ENCODE measurements around the gene C1orf167. TPM values are rescaled to one million over a fixed set of nuclear protein-coding genes. Genes with fewer than 3 reads are reported as not detected.

C1orf167 gene
- total and polyA plus RNA-seq, 2 of the 8 experiments (the other 6 are each of a cell fraction or from before 2014, with no cell fraction given), result 0.70 to 1.3 TPM

- CTCF ChIA-PET (ENCODE audit: partially characterized antibody), result interaction anchor here (0.6 to 4.2 kb wide), 7 partner anchors 9 to 420 kb away, joined by 3 to 34 read pairs (median 3); no protein-coding TSS in a partner anchor
- TF ChIP-seq NANOG (IDR thresholded peaks at IDR 0.05; ENCODE audit: insufficient read depth, low read depth, low read length, poor library complexity, severe bottlenecking), result no peak
- no peak for TF ChIP-seq GTF2F1 (IDR thresholded peaks at IDR 0.05; ENCODE audit: borderline replicate concordance, low read depth, low read length)
- no peak for TF ChIP-seq USF2 (IDR thresholded peaks at IDR 0.05; ENCODE audit: low read length)
- no peak for TF ChIP-seq SUZ12 (IDR thresholded peaks at IDR 0.05; ENCODE audit: low read length)
- no peak for TF ChIP-seq TCF12 (IDR thresholded peaks at IDR 0.05; ENCODE audit: low read depth, low read length)
- TF ChIP-seq SP1 (IDR thresholded peaks at IDR 0.05; ENCODE audit: low read depth, low read length), result no peak
- no peak for TF ChIP-seq KDM4A (IDR thresholded peaks at IDR 0.05; ENCODE audit: low read depth, low read length, severe bottlenecking)
- TF ChIP-seq KDM5A (IDR thresholded peaks at IDR 0.05; ENCODE audit: low read length), result no peak
- TF ChIP-seq TAF7 (optimal IDR thresholded peaks at IDR 0.05; ENCODE audit: borderline replicate concordance, low read depth, low read length), result no peak
- TF ChIP-seq HDAC6 (IDR thresholded peaks at IDR 0.05; ENCODE audit: low read depth, low read length), result no peak
- TF ChIP-seq RXRA (IDR thresholded peaks at IDR 0.05; ENCODE audit: insufficient read depth, low read depth, low read length), result no peak
Observed at GRCh38 chr1:11796036-11796828, 34.2 kb downstream of the C1orf167 start.

More at GRCh38 chr1:11796036-11796828, 34.2 kb downstream of the C1orf167 start:
- H3K27me3 ChIP-seq (replicated peaks in 1 of 4; ENCODE audit: control insufficient read depth in 3 of 4, extremely low read depth in 1 of 4, insufficient read depth in 3 of 4, low read length in 3 of 4), result no peaks in the 10 kb centered on the region
- no peak overlapping the region for H3K23ac ChIP-seq (ENCODE audit: insufficient read length)
- no peaks in the 10 kb centered on the region for H3K79me2 ChIP-seq (ENCODE audit: control insufficient read depth in 1 of 2, insufficient read depth in 2 of 2, low read length in 2 of 2)
- no peak overlapping the region for H4K91ac ChIP-seq (replicated peaks; ENCODE audit: insufficient read length, low read length)
- no peak overlapping the region for H3K56ac ChIP-seq (replicated peaks; ENCODE audit: insufficient read length, low read depth, low read length)
- no peak overlapping the region for H3K9ac ChIP-seq (replicated peaks in 1 of 4; ENCODE audit: extremely low read depth in 1 of 4, low read depth in 3 of 4, low read length in 3 of 4)
- no peak for FAIRE-seq
- H3K4ac ChIP-seq (replicated peaks; ENCODE audit: insufficient read length, low read depth, low read length), result no peak overlapping the region
- H3K14ac ChIP-seq (ENCODE audit: insufficient read length), result no peak overlapping the region
- no peak overlapping the region for H3K4me2 ChIP-seq (ENCODE audit: insufficient read depth in 1 of 2, low read depth in 2 of 2, low read length in 2 of 2)
- H3K9me3 ChIP-seq (ENCODE audit: insufficient read depth in 2 of 2, low read depth in 1 of 2, low read length in 1 of 2), result no peaks in the 10 kb centered on the region
- H3K27ac ChIP-seq (ENCODE audit: low read depth, low read length), result no peak overlapping the region
- H2BK120ac ChIP-seq (replicated peaks; ENCODE audit: low read depth, low read length), result no peak overlapping the region
- H3K36me3 ChIP-seq (ENCODE audit: control insufficient read depth in 2 of 4, insufficient read depth in 4 of 4, low read length in 3 of 4), result peaks cover 8 to 33% (median 19%) of the 10 kb centered on the region in 4 experiments
- H4K8ac ChIP-seq (ENCODE audit: extremely low read depth, insufficient read depth, low read length), result no peak overlapping the region
- H3K18ac ChIP-seq (ENCODE audit: extremely low read depth, low read length), result no peak overlapping the region
- no peaks in the 10 kb centered on the region; the same call in 1 of the 2 replicates for H3K79me1 ChIP-seq (ENCODE audit: low read depth, low read length)
- H2BK5ac ChIP-seq (ENCODE audit: low read depth, low read length), result no peak overlapping the region
- H2BK20ac ChIP-seq (ENCODE audit: low read length), result no peak overlapping the region
- no peaks in the 10 kb centered on the region for H3K4me1 ChIP-seq (replicated peaks in 1 of 4; ENCODE audit: control insufficient read depth in 3 of 4, insufficient read depth in 4 of 4, low read length in 3 of 4)
- no peak for DNase-seq (ENCODE audit: low read depth in 1 of 2, low spot score in 2 of 2)
- no peak overlapping the region for H2AFZ ChIP-seq (ENCODE audit: low read length)
- H3K4me3 ChIP-seq (ENCODE audit: extremely low read depth in 1 of 4, insufficient read depth in 2 of 4, low read depth in 3 of 4, low read length in 4 of 4), result no peak overlapping the region
- 85% methylated on average over 15 of the region's 15 CpGs; no CpG with 5 or more reads in 1 of the 2 experiments for WGBS, 2 experiments (ENCODE audit: extremely low coverage in 1 of 2, insufficient coverage in 1 of 2, insufficient read length in 1 of 2, insufficient replicate concordance in 2 of 2, low coverage in 1 of 2, low lambda C conversion rate in 2 of 2, missing lambda C conversion rate in 1 of 2)
- H4K20me1 ChIP-seq (replicated peaks in 1 of 2; ENCODE audit: control insufficient read depth in 1 of 2, insufficient read depth in 2 of 2, low read length in 2 of 2), result peaks cover 2 to 3% of the 10 kb centered on the region in 2 experiments
- H2BK15ac ChIP-seq (ENCODE audit: low read length), result no peak overlapping the region
- no peak overlapping the region for H4K5ac ChIP-seq (ENCODE audit: insufficient read length, low read depth, low read length)
- POLR2A ChIA-PET (ENCODE audit: partially characterized antibody), result interaction anchor here (0.8 to 1.3 kb wide), 4 partner anchors 9 to 19 kb away, joined by 3 to 4 read pairs (median 3); no protein-coding TSS in a partner anchor
- H3K23me2 ChIP-seq (ENCODE audit: low read depth, low read length), result no peaks in the 10 kb centered on the region
- H2BK12ac ChIP-seq (ENCODE audit: low read depth, low read length), result no peak overlapping the region
- H2AK5ac ChIP-seq (ENCODE audit: low read depth, low read length), result no peak overlapping the region
